Cardiac fibroblast (primary cell): ENCODE measurements around the gene NKD2.

ENCODE experiments used
- DNase-seq, 2 donors: peaks; one replicate each; pipeline versions ENCODE4 v3.0.0 to v3.0.0-alpha.2; 2010; ENCODE audit warnings: low read depth in 2 of 2
- H3K4me3 ChIP-seq, 2 donors: replicated peaks in 1 of 2; 1 replicate in 1 of 2; 2 replicates in 1 of 2; pipeline ENCODE4 v1.5.1; 2011; ENCODE audit warnings: low read depth in 2 of 2, low read length in 2 of 2, mild to moderate bottlenecking in 2 of 2, moderate library complexity in 1 of 2
- CTCF ChIP-seq: IDR thresholded peaks from one replicate; pipeline ENCODE4 v1.5.1; 2011; ENCODE audit warnings: low read depth, mild to moderate bottlenecking, low read length, inconsistent platforms

Gene NKD2

DNA sequence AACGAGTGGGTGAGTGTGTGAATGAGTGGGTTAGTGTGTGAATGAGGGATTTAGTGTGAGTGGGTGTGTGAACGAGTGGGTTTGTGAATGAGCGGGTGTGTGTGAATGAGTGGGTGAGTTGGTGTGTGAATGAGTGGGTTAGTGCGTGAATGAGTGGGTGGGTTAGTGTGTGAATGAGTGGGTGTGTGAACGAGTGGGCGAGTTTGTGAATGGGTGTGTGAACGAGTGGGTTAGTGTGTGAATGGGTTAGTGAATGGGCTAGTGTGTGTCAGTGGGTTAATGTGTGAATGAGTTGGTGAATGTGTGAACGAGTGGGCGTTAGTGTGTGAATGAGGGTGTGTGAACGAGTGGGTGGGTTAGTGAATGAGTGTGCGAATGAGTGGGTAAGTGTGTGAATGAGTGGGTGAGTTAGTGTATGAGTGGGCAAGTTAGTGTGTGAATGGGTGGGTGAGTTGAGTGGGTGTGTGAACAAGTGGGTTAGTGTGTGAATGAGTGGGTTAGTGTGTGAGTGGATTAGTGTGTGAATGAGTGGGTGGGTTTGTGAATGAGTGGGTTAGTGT lies 39.6 kb downstream of the NKD2 start:
- DNase-seq: no peak
- H3K4me3 ChIP-seq: no peak overlapping the region
- TF ChIP-seq CTCF: no peak

GRCh38 chr5:1048861-1049838 lies 40.5 kb downstream of the NKD2 start:
- DNase-seq: no peak
- TF ChIP-seq CTCF: no peak
- no peak overlapping the region for H3K4me3 ChIP-seq

- DNase-seq: no peak
- H3K4me3 ChIP-seq: no peak overlapping the region
- TF ChIP-seq CTCF: no peak
Measured at GRCh38 chr5:1050423-1051365, 42.1 kb downstream of the NKD2 start.

- DNase-seq: no peak
- no peak for TF ChIP-seq CTCF
- H3K4me3 ChIP-seq: no peak overlapping the region
Measured at GRCh38 chr5:1051366-1051720, 42.7 kb downstream of the NKD2 start.

DNA sequence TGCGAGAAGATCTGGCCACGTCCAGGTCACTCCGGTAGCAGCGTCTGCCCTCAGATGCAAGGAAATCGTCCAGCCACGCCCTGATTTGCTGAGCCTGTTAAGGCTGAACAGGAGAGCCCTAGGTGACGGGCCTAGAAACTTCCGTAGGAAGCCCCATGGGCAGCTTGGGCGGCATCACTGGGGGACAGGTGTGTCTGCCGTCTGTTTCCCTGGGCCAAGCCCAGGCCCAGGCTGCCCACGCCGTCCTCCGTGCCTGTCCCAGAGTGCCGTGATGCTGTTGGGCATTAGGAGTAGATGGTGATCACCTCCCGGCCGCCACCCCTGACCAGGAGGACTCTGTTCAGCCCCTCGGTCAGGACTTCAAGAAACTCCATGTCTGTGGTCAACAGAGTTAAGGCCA lies 43.5 kb downstream of the NKD2 start:
- no peak for DNase-seq
- TF ChIP-seq CTCF: no peak
- H3K4me3 ChIP-seq: no peak overlapping the region

GRCh38 chr5:1052641-1053390 lies 44.2 kb downstream of the NKD2 start:
- no peak overlapping the region for H3K4me3 ChIP-seq
- no peak for TF ChIP-seq CTCF
- no peak for DNase-seq
